ENCODE results near the gene BANK1. TPM values are rescaled to one million over a fixed set of nuclear protein-coding genes. Genes with fewer than 3 reads are reported as not detected.

The BANK1 gene
- total and polyA plus RNA-seq, 2 of the 4 experiments (the other 2 are of a cell fraction): under 0.01 to 0.51 TPM

- Histone ChIP-seq H2AFZ (replicated peaks; ENCODE audit: low read length, poor library complexity) (no peak overlapping the region), H3K27me3 (ENCODE audit: control insufficient read depth, insufficient read depth, low read length) (no peaks in the 10 kb centered on the region), H2AK9ac (replicated peaks; ENCODE audit: low read depth, low read length, poor library complexity) (no peak overlapping the region), H3K4ac (ENCODE audit: low read depth, low read length) (no peak overlapping the region), H3K14ac (replicated peaks; ENCODE audit: low read depth, low read length) (no peak overlapping the region), H3K9me1 (ENCODE audit: insufficient read depth, low read length) (no peaks in the 10 kb centered on the region), H4K8ac (ENCODE audit: low read depth in 2 of 2, low read length in 2 of 2) (no peak overlapping the region), H3K4me1 (ENCODE audit: control insufficient read depth, insufficient read depth, low read length) (no peaks in the 10 kb centered on the region), H3K9ac (ENCODE audit: low read depth, low read length) (no peak overlapping the region), H3K4me2 (ENCODE audit: low read depth, low read length) (no peak overlapping the region), H3K18ac (ENCODE audit: low read depth, low read length) (no peak overlapping the region), H2BK15ac (ENCODE audit: low read depth, low read length) (no peak overlapping the region), H3K23ac (ENCODE audit: low read depth, low read length) (no peak overlapping the region), H4K20me1 (ENCODE audit: insufficient read depth, low read length) (no peaks in the 10 kb centered on the region), H3K56ac (ENCODE audit: extremely low read depth, insufficient read depth, low read length) (no peak overlapping the region), H2AK5ac (ENCODE audit: low read depth, low read length) (no peak overlapping the region), H2BK20ac (ENCODE audit: low read depth, low read length) (no peak overlapping the region), H3K79me1 (ENCODE audit: low read depth in 1 of 2, low read length in 2 of 2) (no peaks in the 10 kb centered on the region), H3K36me3 (ENCODE audit: control insufficient read depth, insufficient read depth, low read length) (no peaks in the 10 kb centered on the region), H2BK5ac (ENCODE audit: low read depth, low read length, poor library complexity, severe bottlenecking) (no peak overlapping the region), H2BK120ac (ENCODE audit: low read depth, low read length) (no peak overlapping the region), H3K27ac (ENCODE audit: insufficient read depth, low read length) (no peak overlapping the region), H3K9me3 (ENCODE audit: control insufficient read depth, insufficient read depth, low read length) (no peaks in the 10 kb centered on the region), H4K5ac (ENCODE audit: low read depth, low read length) (no peak overlapping the region), H4K91ac (ENCODE audit: insufficient read depth, low read depth, low read length) (no peak overlapping the region), H3K4me3 (ENCODE audit: insufficient read depth, low read depth, low read length) (no peak overlapping the region)
- in situ Hi-C loops (cut with MboI; ENCODE audit: low sequenced_read_pairs) (no loop called here), intact Hi-C loops (cut with micrococcal nuclease) (no loop called here), dilution Hi-C loops (cut with HindIII; ENCODE audit: low sequenced_read_pairs, unreplicated experiment) (no loop called here)
- no peak for TF ChIP-seq CHD1 (IDR thresholded peaks at IDR 0.05; ENCODE audit: low read depth, low read length)
- no peak for TF ChIP-seq NFE2L2 (IDR thresholded peaks at IDR 0.05; ENCODE audit: low read depth, low read length)
- TF ChIP-seq RAD21 (IDR thresholded peaks at IDR 0.05; ENCODE audit: low read length): no peak
- no peak for TF ChIP-seq BHLHE40 (IDR thresholded peaks at IDR 0.05; ENCODE audit: low read depth, low read length)
- CTCF ChIA-PET: no interaction called here
- ATAC-seq (ENCODE audit: low read depth) (no peak), DNase-seq (no peak)
- BruUV-seq (replicated peaks): no TSS peak
- POLR2A ChIA-PET (ENCODE audit: unreplicated experiment): no interaction called here
- no CpG with 5 or more reads among the region's 1 CpG for WGBS, 2 experiments (ENCODE audit: extremely low coverage in 2 of 2, insufficient read length in 1 of 2)
These were observed 52.5 kb downstream of the BANK1 start for GRCh38 chr4:101843054-101843453.
